H9 (cell line): ENCODE results near the gene NCAM1. TPM values are rescaled to one million over a fixed set of nuclear protein-coding genes. Genes with fewer than 3 reads are reported as not detected.

ENCODE experiments used
- DNase-seq: peaks from one replicate; pipeline ENCODE4 v3.0.0-alpha.2; 2017
- H2AFZ ChIP-seq: one replicate; pipeline ENCODE4 v1.6.1; 2013; ENCODE audit warnings: mild to moderate bottlenecking, low read length, control low read depth, moderate library complexity
- H2AK5ac ChIP-seq: 2 replicates; pipeline ENCODE4 v1.6.1; 2013; ENCODE audit warnings: low read length, control low read depth, mixed read lengths; ENCODE audit not compliant: insufficient read length
- H2BK120ac ChIP-seq: one replicate; pipeline ENCODE4 v1.6.1; 2013; ENCODE audit warnings: low read depth, mild to moderate bottlenecking, low read length, control low read depth, inconsistent platforms; ENCODE audit not compliant: poor library complexity, severe bottlenecking
- H2BK12ac ChIP-seq: 2 replicates; pipeline ENCODE4 v1.6.1; 2013; ENCODE audit warnings: low read length, control low read depth, mixed read lengths, low read depth; ENCODE audit not compliant: insufficient read length
- H2BK15ac ChIP-seq: 2 replicates; pipeline ENCODE4 v1.6.1; 2013; ENCODE audit warnings: low read depth, low read length, control low read depth
- H2BK20ac ChIP-seq: one replicate; pipeline ENCODE4 v1.6.1; 2013; ENCODE audit warnings: low read depth, mild to moderate bottlenecking, low read length, control low read depth, inconsistent platforms; ENCODE audit not compliant: poor library complexity, severe bottlenecking
- H2BK5ac ChIP-seq: 2 replicates; pipeline ENCODE4 v1.6.1; 2013; ENCODE audit warnings: low read length, control low read depth, mixed read lengths; ENCODE audit not compliant: insufficient read length
- H3K14ac ChIP-seq: 2 replicates; pipeline ENCODE4 v1.6.1; 2013; ENCODE audit warnings: low read length, control low read depth; ENCODE audit not compliant: insufficient read depth
- H3K18ac ChIP-seq: 2 replicates; pipeline ENCODE4 v1.6.1; 2013; ENCODE audit warnings: low read depth, mild to moderate bottlenecking, mixed read lengths, low read length, control low read depth; ENCODE audit not compliant: insufficient read length
- H3K23ac ChIP-seq: 2 replicates; pipeline ENCODE4 v1.6.1; 2013; ENCODE audit warnings: low read length, control low read depth, mixed read lengths, low read depth; ENCODE audit not compliant: insufficient read length
- H3K23me2 ChIP-seq: 2 replicates; pipeline ENCODE4 v1.6.1; 2013; ENCODE audit warnings: low read depth, mild to moderate bottlenecking, mixed read lengths, low read length, control low read depth; ENCODE audit not compliant: insufficient read length, poor library complexity, severe bottlenecking
- H3K27ac ChIP-seq: 2 replicates; pipeline ENCODE4 v1.5.1; 2013; ENCODE audit warnings: low read length, control low read depth, mixed read lengths, low read depth; ENCODE audit not compliant: insufficient read length
- H3K27me3 ChIP-seq: 2 replicates; pipeline ENCODE4 v1.6.1; 2013; ENCODE audit warnings: low read length, control low read depth, inconsistent platforms; ENCODE audit not compliant: insufficient read depth
- H3K4ac ChIP-seq: 2 replicates; pipeline ENCODE4 v1.6.1; 2013; ENCODE audit warnings: low read depth, mild to moderate bottlenecking, control low read depth, inconsistent platforms, low read length, moderate library complexity
- H3K4me1 ChIP-seq: 2 replicates; pipeline ENCODE4 v1.6.1; 2013; ENCODE audit warnings: low read length, control low read depth, inconsistent platforms; ENCODE audit not compliant: insufficient read depth
- H3K4me2 ChIP-seq: 2 replicates; pipeline ENCODE4 v1.6.1; 2013; ENCODE audit warnings: low read length, control low read depth, mixed read lengths; ENCODE audit not compliant: insufficient read length, insufficient read depth
- H3K56ac ChIP-seq: 2 replicates; pipeline ENCODE4 v1.6.1; 2013; ENCODE audit warnings: low read depth, mild to moderate bottlenecking, mixed read lengths, low read length, control low read depth; ENCODE audit not compliant: insufficient read length
- H3K79me1 ChIP-seq: 2 replicates; pipeline ENCODE4 v1.6.1; 2013; ENCODE audit warnings: low read depth, mild to moderate bottlenecking, moderate library complexity, low read length, control low read depth, inconsistent platforms; ENCODE audit not compliant: insufficient read depth, poor library complexity, severe bottlenecking
- H3K79me2 ChIP-seq: 2 replicates; pipeline ENCODE4 v1.6.1; 2013; ENCODE audit warnings: low read length, control low read depth, inconsistent platforms; ENCODE audit not compliant: insufficient read depth
- H3K9ac ChIP-seq: 2 replicates; pipeline ENCODE4 v1.6.1; 2013; ENCODE audit warnings: low read length, control low read depth, mixed read lengths; ENCODE audit not compliant: insufficient read length; ENCODE audit errors: extremely low read depth
- H3K9me3 ChIP-seq: one replicate; pipeline ENCODE4 v1.6.1; 2013; ENCODE audit warnings: low read depth, low read length, inconsistent platforms; ENCODE audit not compliant: control insufficient read depth
- H3T11ph ChIP-seq: one replicate; pipeline ENCODE4 v1.6.1; 2013; ENCODE audit warnings: mild to moderate bottlenecking, low read length, control low read depth, inconsistent platforms
- H4K20me1 ChIP-seq: one replicate; pipeline ENCODE4 v1.6.1; 2013; ENCODE audit not compliant: control insufficient read depth, insufficient read length, insufficient read depth
- H4K5ac ChIP-seq: 2 replicates; pipeline ENCODE4 v1.6.1; 2013; ENCODE audit warnings: low read depth, mild to moderate bottlenecking, mixed read lengths, low read length, control low read depth; ENCODE audit not compliant: insufficient read length
- H4K8ac ChIP-seq: replicated peaks from 2 replicates; pipeline ENCODE4 v1.6.1; 2013; ENCODE audit warnings: low read length, control low read depth, mixed read lengths, low read depth; ENCODE audit not compliant: insufficient read length
- H4K91ac ChIP-seq: 2 replicates; pipeline ENCODE4 v1.6.1; 2013; ENCODE audit warnings: low read depth, mild to moderate bottlenecking, moderate library complexity, mixed read lengths, low read length, control low read depth; ENCODE audit not compliant: insufficient read length
- H3K27ac Mint-ChIP-seq, 3 experiments: 2 replicates in 2 of 3; 3 replicates in 1 of 3; pipeline ENCODE4 v1.8.0; 2020 to 2021; ENCODE audit warnings: mixed read lengths in 3 of 3, mild to moderate bottlenecking in 1 of 3, moderate library complexity in 1 of 3
- H3K27me3 Mint-ChIP-seq: 2 replicates; pipeline ENCODE4 v1.8.0; 2021; ENCODE audit warnings: low read depth, mild to moderate bottlenecking, moderate library complexity, mixed read lengths
- H3K36me3 Mint-ChIP-seq, 3 experiments: 2 replicates in 2 of 3; 3 replicates in 1 of 3; pipeline ENCODE4 v1.8.0; 2020 to 2021; ENCODE audit warnings: low read depth in 3 of 3, mixed read lengths in 3 of 3; ENCODE audit not compliant: insufficient read depth in 1 of 3
- H3K4me1 Mint-ChIP-seq, 2 experiments: 2 replicates each; pipeline ENCODE4 v1.8.0; 2020; ENCODE audit warnings: mixed read lengths in 2 of 2
- H3K4me3 Mint-ChIP-seq, 2 experiments: 2 replicates in 1 of 2; 3 replicates in 1 of 2; pipeline ENCODE4 v1.8.0; 2020 to 2021; ENCODE audit warnings: mild to moderate bottlenecking in 2 of 2, mixed read lengths in 2 of 2, moderate library complexity in 1 of 2
- H3K9me3 Mint-ChIP-seq, 2 experiments: 2 replicates in 1 of 2; 3 replicates in 1 of 2; pipeline ENCODE4 v1.8.0; 2020; ENCODE audit warnings: mild to moderate bottlenecking in 2 of 2, mixed read lengths in 2 of 2, moderate library complexity in 1 of 2
- CTCF ChIP-seq: fragments of 200-600 bp; sonication (generic); conservative IDR thresholded peaks from 3 replicates; pipeline ENCODE4 v1.8.0; 2021; ENCODE audit warnings: antibody characterized with exemption, mild to moderate bottlenecking
- WGBS: extraction: QIAGEN DNeasy Blood & Tissue Kit; methylation state at CpG from one replicate; pipeline ENCODE4 v1.1.7; 2013; ENCODE audit warnings: missing lambda C conversion rate, low lambda C conversion rate, mixed read lengths; ENCODE audit not compliant: insufficient read length; ENCODE audit errors: extremely low coverage; 5-methylcytosine and 5-hydroxymethylcytosine counted together
- total RNA-seq: library from RNA; stranded (reverse); gene quantifications from 2 replicates; pipeline ENCODE4 v1.2.1, GENCODE V29; 2021

NCAM1 gene
- total RNA-seq, 1 experiment from 2014 or later, result 2.5 TPM

GRCh38 chr11:113184498-113184897, 223.3 kb downstream of the NCAM1 start:
- Histone ChIP-seq H3K27me3 (no peaks in the 10 kb centered on the region), H3K23me2 (no peaks in the 10 kb centered on the region), H4K5ac (no peak overlapping the region), H3K4me1 (peaks cover 3% of the 10 kb centered on the region; the same call in 1 of the 2 replicates), H3K79me1 (no peaks in the 10 kb centered on the region), H2BK20ac (no peak overlapping the region), H2AFZ (no peak overlapping the region), H3K79me2 (no peaks in the 10 kb centered on the region), H3K23ac (no peak overlapping the region), H2BK12ac (no peak overlapping the region), H3K14ac (no peak overlapping the region), H3K18ac (no peak overlapping the region), H3K9me3 (no peaks in the 10 kb centered on the region), H3K4ac (no peak overlapping the region), H2BK5ac (no peak overlapping the region), H3K9ac (no peak overlapping the region), H4K91ac (no peak overlapping the region), H3K27ac (no peak overlapping the region), H2BK120ac (no peak overlapping the region), H3T11ph (no peak overlapping the region), H3K4me2 (no peak overlapping the region), H2AK5ac (no peak overlapping the region), H2BK15ac (no peak overlapping the region), H4K8ac (no peak overlapping the region), H4K20me1 (no peaks in the 10 kb centered on the region), H3K56ac (no peak overlapping the region)
- Mint-ChIP-seq H3K4me3 (no peak overlapping the region), H3K27ac (no peak overlapping the region), H3K4me1 (peaks cover 9 to 10% of the 10 kb centered on the region in 2 experiments), H3K27me3 (peaks cover 6% of the 10 kb centered on the region; the same call in 1 of the 2 replicates), H3K9me3 (no peaks in the 10 kb centered on the region; a peak in 2 of 5 replicates), H3K36me3 (no peaks in the 10 kb centered on the region)
- no peak for DNase-seq
- no peak for TF ChIP-seq CTCF
- no CpG with 5 or more reads among the region's 5 CpGs for WGBS
